ENCODE results near the gene WDPCP.
"Not testable (repeated sequence)": the region's sequence is repeated elsewhere in the genome, so short reads cannot be mapped to it uniquely, and the experiment has no call there.

WDPCP gene

DNA sequence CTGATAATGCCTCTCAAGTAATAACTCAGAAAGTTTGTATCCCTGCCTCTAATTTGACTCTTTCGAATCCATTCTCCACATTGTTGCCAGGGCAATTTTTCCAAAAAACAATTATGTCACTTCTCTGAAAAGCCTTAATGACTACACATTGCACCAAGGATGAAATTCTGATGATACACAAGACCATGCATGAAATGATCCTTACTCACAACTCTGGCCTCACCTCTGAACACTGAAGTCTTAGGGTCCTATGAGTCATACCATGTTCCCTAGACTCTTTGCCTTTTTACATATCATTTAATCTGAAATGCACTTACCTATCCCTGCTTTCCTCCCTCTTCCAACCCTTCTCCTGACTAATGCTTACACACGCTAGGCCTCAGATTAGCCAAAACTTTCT is 51.0 kb downstream of the WDPCP start:
- no peak for DNase-seq

DNA sequence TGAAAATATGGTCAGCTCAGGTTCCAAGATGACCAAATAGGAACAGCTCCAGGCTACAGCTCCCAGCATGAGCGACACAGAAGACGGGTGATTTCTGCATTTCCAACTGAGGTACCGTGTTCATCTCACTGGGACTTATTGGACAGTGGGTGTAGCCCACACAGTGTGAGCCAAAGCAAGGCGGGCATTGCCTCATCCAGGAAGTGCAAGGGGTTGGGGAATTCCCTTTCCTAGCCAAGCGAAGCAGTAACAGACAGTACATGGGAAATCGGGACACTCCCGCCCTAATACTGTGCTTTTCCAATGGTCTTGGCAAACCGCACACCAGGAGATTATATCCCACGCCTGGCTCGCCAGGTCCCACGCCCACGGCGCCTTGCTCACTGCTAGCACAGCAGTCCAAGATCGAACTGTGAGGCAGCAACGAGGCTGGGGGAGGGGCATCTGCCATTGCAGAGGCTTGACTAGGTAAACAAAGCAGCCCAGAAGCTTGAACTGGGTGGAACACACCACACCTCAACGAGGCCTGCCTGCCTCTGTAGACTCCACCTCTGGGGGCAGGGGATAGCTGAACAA is 57.5 kb downstream of the WDPCP start:
- DNase-seq, result no peak

DNA sequence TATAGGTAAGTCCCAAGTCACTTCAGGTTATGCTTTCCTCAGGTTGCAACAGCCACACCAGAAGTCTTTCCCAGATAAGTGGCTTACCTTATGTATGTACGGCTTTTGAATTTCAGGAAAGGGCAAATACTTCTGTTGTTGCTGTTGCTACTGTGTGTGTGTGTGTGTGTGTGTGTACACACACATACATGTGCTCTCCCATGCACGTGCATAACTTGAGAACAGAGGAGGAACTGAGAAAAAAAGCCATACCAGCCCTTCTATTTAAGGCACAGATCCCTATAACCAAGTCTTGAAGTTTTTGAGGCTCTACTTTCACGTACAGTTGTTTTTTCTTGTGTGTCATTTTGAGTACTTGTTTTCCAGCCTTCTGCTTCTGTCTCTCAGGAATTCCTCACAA is 62.4 kb downstream of the WDPCP start:
- DNase-seq, result no peak

DNA sequence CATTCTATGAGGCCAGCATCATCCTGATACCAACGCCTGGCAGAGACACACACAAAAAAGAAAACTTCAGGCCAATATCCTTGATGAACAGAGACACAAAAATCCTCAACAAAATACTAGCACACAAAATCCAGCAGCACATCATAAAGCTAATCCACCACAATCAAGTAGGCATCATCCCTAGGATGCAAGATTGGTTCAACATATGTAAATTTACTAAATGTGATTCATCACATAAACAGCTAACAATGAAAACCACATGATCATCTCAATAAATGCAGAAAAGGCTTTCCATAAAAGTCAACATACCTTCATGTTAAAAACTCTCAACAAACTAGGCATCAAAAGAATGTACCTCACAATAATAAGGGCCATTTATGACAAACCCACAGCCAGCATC is 65.3 kb downstream of the WDPCP start:
- no peak for DNase-seq

DNA sequence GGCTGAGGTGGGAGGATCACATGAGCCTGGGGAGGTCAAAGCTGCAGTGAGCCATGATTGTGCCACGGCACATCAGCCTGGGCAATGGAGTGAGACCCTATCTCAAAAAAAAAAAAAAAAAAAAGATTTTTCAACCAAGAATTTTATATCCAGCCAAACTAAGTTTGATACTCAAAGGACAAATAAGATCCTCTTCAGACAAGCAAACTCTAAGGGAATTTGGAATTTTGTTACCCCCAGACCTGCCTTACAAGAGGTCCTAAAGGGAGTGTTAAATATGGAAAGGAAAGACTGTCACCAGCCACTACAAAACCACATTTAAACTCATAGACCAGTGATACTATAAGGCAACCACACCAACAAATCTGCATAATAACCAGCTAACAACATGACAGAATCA is 67.5 kb downstream of the WDPCP start:
- no peak for DNase-seq

DNA sequence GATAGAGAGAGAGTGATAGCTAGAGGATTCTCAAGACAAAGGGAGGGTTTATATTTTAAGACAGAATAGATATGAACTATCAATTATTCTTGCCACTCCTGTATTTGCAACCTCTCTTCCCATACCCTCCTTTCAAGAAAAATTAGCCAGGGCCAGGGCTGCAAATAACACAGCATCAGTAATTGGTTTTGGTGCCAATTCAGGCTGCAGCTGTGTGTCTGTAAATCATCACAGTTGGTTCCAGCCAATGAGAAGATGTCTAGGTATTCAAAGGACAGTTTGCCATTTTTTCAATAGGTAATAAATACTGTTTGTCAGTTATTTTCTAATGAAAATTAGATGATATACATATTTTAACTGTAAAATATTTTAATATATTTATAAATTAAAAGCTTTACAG is 73.5 kb downstream of the WDPCP start:
- DNase-seq, result no peak

DNA sequence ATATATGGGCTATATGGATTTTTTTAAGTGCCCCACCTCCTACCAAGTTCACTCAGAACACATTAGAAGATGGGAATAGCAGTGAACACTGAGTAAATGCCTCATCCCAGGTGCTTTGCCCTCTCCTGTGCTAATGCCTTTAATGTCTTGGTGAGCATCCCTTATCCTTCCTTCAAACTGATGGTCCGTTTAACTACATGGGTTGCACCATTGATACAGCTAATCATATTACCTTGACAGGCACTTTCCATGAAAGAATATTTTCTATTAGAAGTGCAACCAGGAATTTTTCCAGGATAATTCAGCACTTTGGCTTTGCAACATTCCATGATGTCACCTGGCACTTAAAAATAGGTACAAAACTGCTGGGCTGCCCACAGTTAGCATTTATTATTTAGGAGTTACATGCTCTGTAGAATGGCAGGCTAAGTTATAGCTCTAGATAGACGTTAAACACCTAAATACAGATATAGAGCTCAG is 74.0 kb downstream of the WDPCP start:
- DNase-seq, result no peak

DNA sequence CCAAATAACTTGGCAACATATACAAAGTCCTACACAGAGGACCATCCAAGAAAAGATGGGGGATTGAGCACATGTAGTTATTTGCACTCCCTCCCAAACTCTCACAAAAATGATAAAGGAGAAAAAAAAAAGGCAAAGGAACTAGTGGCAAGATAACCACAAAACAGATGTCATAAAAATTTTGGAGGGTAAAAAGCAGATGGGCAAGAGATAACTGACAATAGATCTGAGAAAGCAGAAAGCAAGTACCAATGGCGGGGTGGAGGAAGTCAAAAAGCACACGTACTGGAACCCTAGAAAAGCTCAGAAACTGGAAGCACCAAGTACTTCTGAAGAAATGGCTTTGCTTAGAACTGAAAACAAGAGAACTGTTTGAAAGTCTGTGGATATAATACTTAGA is 82.0 kb downstream of the WDPCP start:
- DNase-seq, result no peak

DNA sequence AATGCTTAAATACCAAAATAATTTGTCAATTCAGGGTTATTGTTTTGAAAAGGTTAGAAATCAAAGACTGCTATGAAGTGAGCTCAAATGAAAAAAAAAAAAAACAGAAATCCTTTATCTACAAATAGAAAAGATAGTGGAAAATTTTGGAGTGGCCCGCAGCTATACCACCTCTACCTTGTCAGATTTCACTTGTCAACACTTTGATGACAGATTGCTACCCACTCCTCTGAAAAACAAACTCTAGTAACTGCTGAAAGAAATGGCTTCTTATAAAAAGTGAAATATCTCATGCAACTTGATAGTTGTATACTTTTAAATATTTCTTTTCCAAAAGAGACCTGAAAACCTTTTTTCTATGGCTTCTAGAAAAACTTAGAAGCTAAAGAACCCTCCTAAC is 84.5 kb downstream of the WDPCP start:
- DNase-seq, result no peak

DNA sequence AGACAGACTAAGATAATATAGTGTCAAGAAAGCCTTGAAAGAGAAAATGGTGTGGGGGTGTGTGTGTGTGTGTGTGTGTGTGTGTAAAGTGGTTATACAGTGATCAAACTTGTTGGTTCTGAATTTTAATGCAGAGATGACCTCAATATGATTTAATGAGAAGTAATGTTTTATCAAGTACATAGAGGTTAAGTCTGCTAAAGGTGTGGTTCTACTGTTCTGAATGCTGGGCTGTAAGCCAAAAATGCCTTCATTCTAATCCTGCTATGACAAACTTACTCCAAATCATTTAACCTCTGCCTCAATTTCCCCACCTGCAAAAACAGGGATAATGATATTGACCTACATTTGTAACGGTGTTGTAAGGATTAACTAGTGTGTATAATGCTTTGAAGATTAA is 87.9 kb downstream of the WDPCP start:
- DNase-seq, result no peak

DNA sequence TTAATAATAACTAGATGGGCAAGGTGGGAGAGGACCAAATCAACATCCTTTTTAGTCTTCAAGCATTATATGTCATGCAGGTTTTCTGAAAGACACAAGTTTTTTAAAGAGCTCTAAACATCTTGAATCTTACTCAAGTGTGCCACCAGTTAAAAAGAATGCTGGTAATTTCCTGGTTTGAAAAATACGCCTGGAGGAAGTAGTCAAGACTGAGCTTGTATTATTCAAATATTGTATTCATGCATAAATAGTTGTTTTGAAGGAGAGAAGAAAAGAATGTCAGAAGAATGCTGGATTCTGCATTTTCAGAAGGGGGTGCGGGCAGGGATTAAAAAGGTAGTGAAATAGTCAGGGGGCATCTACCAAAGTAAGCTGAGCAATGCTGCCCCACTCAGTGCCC is 90.7 kb downstream of the WDPCP start:
- no peak for DNase-seq

DNA sequence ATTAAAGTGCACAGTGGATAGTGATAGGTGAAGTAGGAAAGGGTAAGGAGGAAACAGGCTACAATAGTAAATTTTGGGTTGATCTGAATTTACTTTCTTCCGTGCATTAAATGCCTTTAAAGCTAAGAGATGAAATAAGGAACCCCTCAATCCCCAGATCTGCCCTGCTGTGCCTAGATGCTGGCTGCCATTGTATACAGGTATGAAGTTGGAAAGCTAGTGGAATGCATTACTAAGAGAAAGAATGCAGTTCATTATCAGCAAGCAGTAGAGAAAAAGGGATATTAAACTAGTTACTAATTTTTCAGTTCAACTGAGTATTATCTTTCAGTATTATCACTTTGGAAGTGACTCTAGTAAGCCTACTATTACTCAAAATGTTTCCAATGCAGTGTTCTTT is 93.3 kb downstream of the WDPCP start:
- no peak for DNase-seq

DNA sequence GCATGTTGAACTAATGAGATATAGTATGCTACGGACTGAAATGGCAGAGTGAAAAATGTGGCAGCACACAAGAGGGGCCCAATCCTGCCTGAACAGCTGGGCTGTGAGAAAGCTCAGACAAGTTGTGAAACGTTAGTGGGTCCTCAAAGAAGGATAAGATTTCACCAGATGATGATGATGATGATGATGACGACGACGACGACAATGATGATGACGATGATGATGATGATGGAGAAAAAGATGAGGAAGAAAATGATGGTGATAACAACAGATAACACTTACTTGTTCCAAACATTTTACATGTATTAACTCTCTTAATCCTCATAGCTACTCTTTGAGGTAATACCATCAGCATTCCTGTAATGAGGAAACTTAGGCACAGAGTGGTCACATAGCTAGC is 94.2 kb downstream of the WDPCP start:
- DNase-seq, result no peak

DNA sequence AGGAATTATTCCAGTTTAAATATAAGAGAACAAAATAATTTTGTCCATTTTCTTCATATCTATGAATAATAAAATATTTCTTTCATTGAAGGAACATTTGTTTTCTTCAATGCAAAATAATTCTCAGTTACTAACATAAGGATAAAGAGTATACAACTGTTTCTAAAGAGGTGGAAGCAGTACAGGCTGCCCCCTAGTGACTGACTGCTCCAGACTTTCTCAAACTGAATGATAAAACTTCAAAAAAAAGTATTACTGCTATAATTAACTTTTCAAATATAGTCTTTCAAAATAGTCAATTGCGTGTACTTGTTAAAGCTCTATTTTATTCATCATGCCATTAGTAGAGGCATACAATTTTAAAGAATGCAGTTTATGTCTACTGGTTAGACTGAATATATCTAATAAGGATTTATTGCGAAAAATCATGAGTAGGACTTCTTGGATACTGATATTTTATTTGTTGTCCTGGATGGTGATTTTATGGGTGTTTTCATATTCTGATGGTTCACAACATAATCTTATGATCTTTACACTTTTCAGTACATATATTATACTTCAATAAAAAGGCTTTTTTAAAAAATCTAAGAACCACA is 100.1 kb downstream of the WDPCP start:
- no peak for DNase-seq

DNA sequence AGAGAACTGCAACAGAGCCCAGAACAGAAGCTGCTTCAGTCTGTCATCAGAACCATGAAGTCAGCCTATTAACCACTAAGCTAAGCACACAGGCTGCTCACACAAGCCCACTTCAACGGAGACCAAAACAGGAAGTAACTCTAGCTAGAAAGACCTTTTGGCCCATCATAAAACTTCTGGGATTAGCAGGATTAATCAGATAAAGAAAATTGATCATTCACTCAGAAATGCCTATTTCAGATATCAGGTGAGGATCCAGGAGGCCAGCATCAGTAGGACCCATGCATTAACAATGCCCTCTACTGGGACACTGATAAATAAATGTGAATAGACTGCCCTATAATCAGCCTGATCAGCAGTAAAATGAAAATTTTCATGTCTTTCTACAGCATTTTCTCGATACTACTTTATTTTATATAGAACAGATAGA is 101.4 kb downstream of the WDPCP start:
- DNase-seq, result no peak

DNA sequence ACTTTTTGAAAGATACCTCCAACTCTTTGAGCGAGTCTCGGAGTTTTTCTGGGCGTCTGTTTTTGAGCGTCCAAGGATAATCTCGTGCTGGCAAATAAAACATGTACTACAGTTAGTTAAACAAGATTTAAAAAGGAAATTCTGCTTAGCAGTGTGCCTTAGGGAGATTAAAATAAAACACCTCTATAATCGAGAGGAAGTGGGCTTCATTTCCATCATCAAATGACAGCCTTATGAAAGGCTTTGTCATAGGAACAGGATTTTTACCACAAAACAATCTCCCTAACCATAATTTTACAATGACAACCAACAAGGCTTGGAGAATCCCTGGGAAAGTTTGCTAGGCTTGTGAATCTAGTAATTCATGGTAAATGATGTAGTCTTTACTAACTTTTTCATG is 103.4 kb downstream of the WDPCP start:
- DNase-seq, result no peak

DNA sequence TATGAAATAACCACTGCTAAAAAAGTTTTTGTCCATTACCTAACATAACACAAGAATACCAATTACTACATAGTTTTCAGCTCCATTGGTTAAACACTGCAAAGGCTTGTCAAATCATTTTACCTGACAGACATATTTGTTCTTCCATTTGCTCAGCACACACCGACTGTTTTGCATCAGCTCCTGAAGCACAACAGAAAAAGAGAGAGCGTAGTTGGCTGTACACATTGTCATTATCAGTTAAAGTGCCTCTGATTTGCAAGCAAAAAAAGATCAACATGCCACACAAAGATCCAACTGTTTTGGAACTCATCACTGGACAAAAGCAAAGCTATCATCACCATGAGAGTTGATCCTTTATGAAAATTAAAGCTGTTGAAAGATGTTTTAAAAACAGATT is 103.8 kb downstream of the WDPCP start:
- DNase-seq, result no peak

DNA sequence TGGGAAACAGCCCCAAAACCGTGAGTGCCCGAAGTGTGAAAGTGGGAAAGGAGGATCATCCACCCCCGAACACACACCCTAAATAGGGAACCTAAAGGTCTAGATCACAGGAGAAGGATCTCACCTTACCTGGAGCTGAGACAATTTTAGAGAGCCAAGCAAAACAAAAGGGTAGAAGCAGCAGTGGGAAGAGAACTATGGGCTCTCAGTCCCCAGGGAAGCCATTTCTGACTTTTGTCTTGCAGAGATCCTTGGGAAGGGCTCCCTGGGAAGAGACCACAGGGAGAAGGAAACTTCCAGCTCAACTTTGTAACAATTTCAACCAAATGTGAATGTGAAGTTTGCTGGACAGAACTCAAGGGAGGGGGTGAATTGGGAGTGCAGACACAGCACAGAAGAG is 110.6 kb downstream of the WDPCP start:
- DNase-seq, result no peak

DNA sequence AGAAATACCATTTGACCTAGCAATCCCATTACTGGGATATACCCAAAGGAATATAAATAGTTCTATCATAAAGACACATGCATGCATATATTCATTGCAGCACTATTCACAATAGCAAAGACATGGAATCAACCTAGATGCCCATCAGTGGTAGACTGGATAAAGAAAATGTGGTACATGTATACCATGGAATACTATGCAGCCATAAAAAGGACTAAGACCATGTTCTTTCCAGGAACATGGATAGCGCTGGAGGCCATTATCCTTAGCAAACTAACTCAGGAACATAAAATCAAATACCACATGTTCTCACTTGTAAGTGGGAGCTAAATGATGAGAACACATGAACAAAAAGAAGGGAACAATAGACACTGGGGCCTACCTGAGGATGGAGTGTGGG is 119.0 kb downstream of the WDPCP start:
- not testable (repeated sequence) for DNase-seq

DNA sequence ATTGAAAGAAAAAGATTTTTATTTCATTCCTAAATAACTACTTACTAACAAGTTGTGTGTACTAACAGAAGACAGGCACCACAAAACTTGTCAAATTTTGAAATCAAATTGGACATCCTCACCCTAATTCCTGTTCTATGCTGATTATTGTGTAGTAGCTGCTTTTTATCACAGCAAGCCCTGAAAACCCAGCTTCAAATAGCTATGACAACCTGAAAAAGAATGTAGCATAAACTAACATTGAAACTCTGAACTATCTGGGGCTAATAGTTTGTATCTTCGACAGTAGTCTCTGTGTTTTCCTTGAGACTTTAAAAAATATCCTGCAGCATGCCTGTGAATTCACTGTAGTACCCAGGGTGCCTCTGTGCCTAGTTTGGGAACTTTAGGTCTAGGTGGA is 122.6 kb downstream of the WDPCP start:
- DNase-seq, result no peak

DNA sequence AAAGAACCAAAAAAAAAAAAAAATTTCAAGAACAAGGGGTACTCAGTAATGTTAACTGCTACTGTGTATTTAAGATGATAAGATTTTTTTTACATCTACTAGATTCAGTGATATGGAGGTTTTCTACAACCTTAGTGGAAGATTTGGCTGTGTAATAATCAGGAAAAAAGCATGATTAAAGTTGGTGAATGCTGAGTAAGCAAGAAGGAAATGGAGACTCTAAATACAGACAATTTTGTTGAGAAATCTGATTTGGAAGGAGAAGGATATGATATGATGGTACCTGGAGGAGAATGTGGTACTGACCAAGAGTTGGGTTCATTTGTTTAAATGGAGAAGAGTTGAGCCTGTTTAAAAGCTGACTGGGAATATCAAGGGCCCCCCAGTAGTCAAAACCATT is 125.1 kb downstream of the WDPCP start:
- no peak for DNase-seq

DNA sequence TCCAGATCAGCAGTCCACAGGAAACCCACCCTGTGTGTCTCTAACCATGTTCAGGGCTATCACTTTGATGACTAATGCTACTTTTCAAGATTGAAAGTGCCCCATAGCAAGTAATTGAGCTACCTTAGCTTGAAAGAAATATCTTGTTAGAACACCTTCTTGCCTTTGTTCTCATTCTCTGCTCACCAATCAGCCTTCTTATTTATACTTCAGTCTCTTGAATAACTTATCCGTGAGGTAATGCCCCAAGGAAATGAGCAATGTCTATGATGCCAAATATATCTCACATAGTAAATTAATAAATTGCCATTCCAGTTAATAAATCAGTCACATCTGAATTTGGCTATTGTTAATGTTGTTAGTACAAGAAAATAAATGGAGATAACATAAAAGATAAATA is 141.6 kb downstream of the WDPCP start:
- DNase-seq, result no peak

DNA sequence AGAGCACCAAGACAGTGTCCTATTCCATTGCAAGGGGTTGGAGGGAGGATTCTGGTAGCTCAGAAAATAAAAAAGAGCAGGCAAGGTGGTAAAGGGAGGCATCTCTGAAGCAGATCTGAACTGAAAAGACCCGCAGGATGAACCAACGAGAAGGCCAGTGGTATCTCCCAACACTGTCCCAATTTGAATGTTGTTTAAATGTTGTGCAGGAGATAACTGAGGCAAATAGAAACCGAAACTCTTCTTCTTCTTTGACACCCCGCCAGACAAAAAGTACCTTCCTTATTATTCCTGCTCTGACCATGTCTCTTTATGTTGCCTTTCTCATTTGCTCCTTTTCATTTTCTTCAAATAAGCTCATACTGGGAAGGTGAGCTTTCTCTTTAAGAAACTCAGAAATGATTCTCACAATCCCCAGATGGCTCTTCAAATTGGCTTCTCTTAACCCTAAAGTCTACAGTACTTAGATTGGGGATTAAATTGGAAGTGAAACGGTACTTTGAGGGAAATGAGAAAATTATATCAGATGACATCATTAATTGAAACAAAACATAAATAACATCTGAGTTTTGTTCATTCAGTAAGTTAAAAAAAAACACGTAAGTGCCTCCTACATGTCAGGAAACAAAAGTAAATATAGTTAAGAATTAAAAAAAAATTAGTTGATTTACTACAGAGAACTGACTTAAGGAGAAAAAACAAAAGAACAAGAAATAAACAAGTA is 143.6 kb downstream of the WDPCP start:
- DNase-seq, result no peak

DNA sequence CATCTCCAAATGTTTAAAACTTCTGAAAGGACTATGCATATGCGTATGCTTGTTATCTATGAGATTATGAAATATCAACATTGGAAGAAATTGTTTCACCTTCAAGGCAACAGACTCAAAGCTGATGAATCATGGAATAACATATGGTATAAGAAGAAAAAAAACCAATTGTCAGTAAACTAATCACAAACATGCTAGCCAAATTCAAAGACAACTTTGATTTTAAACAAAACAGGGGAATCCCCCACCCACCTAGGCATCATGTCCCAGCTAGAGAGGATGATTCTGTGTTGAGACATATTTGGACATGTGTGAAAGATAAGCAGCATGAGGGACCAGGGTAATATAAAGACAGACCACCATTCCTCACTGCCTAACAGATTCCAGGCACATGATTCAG is 147.7 kb downstream of the WDPCP start:
- DNase-seq, result no peak

DNA sequence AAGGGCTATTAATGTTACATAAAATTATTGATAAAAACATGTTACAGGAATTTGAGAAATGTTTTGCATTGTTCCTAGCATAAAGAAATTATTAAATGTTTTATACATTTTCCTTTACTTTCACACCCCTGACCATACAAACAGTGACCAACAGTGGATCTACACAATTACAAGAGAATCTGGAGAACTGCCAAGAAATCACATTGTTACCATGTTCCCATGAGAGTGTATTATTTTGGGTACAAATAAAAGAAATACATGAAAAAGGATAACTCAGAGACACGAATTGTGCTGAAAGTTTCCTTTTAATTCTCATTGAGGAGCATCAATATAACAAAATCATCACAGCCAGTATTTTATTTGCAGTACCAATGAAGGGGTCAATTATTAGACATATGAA is 150.1 kb downstream of the WDPCP start:
- no peak for DNase-seq

Measured in NCI-H187 treated with DMSO at 0.1 percent for 48 hours (cell line).